Stimulated activated naive CD4-positive, alpha-beta T cell treated with Interleukin-2 at 50 U/mL for 16 hours (primary cell): Measurements from ENCODE around the gene ABCC10.
"Not testable (repeated sequence)": the region's sequence is repeated elsewhere in the genome, so short reads cannot be mapped to it uniquely, and the experiment has no call there.

Source experiments
- DNase-seq: peaks from one replicate; lab custom pipeline; 2025; lab: John Stamatoyannopoulos, UW

ABCC10 gene

GRCh38 chr6:43408259-43408658 is 19.1 kb upstream of the ABCC10 start:
- DNase-seq = no peak

DNA sequence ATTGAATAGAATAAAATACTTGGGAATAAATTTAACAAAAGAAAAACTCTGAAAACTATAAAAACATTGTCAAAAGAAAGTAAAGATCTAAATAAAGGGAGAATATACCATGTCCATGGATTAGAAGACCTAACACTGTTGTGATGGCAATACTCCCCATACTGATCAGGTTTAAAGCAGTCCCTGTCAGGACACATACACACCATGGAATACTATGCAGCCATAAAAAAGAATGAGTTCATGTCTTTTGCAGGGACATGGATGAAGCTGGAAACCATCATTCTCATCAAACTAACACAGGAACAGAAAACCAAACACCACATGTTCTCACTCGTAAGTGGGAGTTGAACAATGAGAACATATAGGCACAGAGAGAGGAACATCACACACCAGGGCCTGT is 16.6 kb upstream of the ABCC10 start:
- not testable (repeated sequence) for DNase-seq

- DNase-seq = no peak
Measured at GRCh38 chr6:43412541-43412940, 14.8 kb upstream of the ABCC10 start.

DNA sequence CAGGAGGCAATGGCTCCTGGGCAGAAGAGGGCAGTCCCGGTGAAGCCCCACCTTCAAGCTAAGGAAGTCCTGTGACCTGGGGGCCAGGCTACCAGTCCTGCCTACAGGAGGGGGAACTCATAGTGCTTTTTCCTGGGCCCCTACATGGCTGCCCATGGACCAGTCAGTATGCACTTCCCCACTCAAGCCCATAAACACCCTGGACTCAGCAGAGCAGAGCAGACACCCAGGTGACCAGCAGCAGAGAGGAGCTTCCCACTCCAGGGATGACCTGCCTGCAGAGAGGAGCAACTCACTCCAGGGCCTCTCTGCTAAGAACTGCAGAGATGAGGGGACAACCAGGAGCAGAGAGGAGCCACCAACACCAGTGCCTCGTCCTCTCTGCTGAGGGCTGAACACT is 14.3 kb upstream of the ABCC10 start:
- no peak for DNase-seq

GRCh38 chr6:43415275-43415674 is 12.1 kb upstream of the ABCC10 start:
- DNase-seq = not testable (repeated sequence)

- DNase-seq = no peak
Measured at GRCh38 chr6:43416935-43417334, 10.4 kb upstream of the ABCC10 start.

- DNase-seq = no peak
Measured at GRCh38 chr6:43420012-43420709, 7.2 kb upstream of the ABCC10 start.

DNA sequence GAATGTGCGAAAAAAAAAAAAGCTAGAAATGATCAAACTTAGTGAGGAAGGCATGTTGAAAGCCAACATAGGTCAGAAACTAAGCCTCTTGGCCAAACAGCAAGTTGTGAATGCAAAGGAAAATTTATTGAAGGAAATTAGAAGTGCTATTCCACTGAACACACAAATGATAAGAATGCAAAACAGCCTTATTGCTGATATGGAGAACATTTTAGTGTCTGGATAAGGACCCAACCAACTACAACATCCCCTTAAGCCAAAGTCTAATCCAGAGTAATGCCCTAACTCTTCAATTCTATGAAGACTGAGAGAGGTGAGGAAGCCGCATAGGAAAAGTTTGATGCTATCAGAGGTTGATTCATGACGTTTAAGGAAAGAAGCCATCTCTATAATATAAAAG is 5.5 kb upstream of the ABCC10 start:
- no peak for DNase-seq

GRCh38 chr6:43425083-43425482 is 2.3 kb upstream of the ABCC10 start:
- DNase-seq = not testable (repeated sequence)

GRCh38 chr6:43426928-43427405 is 374 bp upstream of the ABCC10 start:
- DNase-seq = no peak

- no peak for DNase-seq
Measured at GRCh38 chr6:43428112-43428570, 800 bp downstream of the ABCC10 start.

- no peak for DNase-seq
Measured at GRCh38 chr6:43428874-43429273, 1.5 kb downstream of the ABCC10 start.

GRCh38 chr6:43432009-43432945 is 4.9 kb downstream of the ABCC10 start:
- DNase-seq = no peak

GRCh38 chr6:43433148-43433547 is 5.8 kb downstream of the ABCC10 start:
- no peak for DNase-seq

DNA sequence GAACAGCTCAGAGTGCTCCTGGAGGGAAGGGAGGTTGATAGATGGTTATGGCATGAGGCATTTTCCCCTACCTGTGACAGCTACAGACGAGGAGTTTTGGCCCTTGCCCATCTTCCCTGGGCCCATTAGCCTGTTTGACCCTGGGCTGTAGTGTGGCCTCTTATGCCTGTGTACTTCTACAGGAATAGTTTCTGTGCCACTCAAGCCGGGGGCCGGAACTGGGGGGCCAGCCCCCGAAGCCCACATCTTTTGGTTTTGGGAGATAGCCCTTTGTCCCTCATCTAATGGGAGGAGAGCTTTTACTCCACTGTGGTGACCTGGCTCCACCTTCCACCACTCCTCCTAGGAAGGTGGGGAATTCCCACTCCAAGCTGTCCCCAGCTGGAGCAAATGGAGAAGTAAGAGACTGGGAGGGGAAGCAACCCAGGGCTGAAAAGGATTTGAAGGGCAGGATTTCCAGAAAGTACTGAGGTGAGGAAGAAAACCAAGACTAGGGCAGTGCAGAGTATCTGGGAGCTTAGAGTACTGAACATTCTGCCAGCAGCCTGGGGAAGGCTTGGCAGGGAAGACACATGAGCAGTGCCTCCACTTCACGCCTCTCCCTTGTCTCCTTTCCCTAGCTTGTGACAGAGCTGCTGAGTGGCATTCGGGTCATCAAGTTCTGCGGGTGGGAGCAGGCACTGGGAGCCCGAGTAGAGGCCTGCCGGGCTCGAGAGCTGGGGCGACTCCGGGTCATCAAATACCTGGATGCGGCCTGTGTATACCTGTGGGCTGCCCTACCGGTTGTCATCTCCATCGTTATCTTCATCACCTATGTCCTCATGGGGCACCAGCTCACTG is 6.9 kb downstream of the ABCC10 start:
- DNase-seq = no peak

DNA sequence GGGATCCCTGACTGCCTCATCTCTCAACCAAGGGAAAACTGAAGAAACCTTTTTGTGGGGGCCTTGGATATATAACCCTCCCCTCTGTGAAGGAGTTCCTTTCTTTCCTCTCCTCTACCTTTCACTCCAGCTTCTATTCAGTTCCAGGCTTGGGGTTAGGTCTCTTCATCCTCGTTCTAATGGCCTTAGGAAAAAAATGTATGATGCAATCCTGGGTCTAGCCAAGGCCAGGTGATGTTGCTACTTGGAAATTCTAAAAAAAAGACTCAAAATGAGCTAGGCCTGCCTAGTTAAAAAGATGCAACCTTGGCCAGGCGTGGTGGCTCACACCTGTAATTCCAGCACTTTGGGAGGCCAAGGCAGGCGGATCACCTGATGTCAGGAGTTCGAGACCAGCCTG is 7.6 kb downstream of the ABCC10 start:
- DNase-seq = no peak

DNA sequence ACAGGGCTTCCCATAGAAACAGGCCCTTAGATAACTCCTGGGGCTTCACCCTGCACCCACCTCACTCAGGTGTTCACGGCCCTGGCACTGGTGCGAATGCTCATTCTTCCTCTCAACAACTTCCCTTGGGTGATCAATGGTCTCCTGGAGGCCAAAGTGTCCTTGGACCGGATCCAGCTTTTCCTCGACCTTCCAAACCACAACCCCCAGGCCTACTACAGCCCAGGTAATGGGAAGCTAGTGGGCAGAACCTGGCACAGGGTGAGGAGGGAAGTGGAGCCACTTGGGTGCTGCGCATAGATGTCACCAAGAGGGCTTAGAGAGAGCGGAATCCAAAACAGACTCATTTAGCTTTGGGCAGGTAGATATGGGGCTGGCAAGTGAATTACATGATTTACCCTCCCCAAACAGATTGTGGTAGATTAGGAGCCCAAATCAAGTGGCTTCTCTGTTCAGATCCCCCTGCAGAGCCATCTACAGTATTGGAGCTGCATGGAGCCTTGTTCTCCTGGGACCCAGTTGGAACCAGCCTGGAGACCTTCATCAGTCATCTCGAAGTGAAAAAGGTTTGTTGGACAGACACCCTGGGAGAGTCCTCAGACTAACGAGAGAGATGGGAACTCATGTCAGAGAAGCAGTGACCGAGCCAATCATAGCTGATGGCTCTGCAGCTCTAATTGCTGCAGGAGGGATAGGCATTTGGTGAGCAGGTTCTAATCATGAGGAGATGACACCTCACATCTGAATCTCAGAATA is 8.5 kb downstream of the ABCC10 start:
- DNase-seq = no peak

DNA sequence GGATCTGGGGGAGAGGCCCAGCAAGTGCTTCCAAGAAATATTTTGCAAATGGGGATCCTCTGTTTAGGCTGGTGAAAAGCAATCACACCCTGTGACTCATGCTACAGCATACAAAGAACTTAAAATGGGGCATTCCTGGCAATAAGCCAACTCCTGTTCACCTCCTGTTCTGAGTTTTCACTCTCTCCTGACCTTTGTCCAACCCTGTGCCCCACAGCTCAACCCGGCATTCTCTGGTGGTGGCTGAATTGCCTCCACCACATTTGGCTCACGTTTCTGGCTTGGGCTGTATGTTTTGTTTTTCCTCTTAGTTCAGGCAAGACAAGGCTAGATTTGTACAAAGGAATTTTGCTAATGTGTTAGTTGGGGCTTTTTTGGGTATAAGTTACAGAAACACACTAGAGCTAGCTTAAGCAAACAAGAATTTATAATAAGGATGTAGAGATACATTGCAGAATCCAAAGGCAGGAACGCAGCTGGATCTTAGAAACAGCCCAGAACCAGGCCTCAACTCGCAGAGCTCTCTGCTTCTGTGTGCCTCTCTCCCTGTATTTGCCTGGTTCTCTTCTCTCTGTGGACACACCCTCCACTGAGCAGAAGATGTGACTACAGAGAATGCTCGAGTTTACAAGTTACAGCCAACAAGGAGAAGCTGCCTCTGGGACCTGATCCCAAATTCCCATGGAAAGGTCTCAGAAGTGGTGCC is 9.4 kb downstream of the ABCC10 start:
- no peak for DNase-seq

GRCh38 chr6:43437700-43438099 is 10.4 kb downstream of the ABCC10 start:
- no peak for DNase-seq

- no peak for DNase-seq
Measured at GRCh38 chr6:43442935-43443334, 15.6 kb downstream of the ABCC10 start.

DNA sequence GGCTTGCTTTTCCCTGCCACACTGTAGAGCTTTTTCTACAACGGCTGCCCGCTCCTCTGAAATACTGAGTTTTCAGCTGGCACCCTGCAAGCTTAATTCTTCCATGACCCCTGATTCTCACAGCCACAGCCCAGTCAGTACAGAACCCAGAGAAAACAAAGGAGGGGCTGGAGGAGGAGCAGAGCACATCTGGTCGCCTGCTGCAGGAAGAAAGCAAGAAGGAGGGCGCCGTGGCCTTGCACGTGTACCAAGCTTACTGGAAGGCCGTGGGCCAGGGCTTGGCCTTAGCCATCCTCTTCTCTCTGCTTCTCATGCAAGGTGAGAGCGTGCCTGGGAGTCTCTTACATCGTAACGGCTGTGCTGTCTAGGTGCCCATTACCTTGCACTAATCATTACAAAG is 16.7 kb downstream of the ABCC10 start:
- no peak for DNase-seq
